GM12878 (cell line): ENCODE data around the gene C16orf90. TPM values are rescaled to one million over a fixed set of nuclear protein-coding genes. Genes with fewer than 3 reads are reported as not detected.
A peak's percentile ranks its signal among the peaks of the same experiment; 100 is the strongest.

Experiments
- ATAC-seq: fragments of 200-7000 bp; cut with Tn5 transposase; 3 replicates; pipeline ENCODE4 v1.9.1; 2020; ENCODE audit warnings: mild to moderate bottlenecking, moderate library complexity
- BruUV-seq: library from RNA; stranded (reverse); fragments of 400-500 nt; replicated peaks from 2 replicates; lab custom pipeline; 2021; lab: Mats Ljungman, UMichigan
- CTCF ChIA-PET: fragments of 300-600 bp; sonication (Branson Sonifier 250); formaldehyde crosslinking; extraction: SDS; loops from one replicate; lab custom pipeline; 2021; ENCODE audit warnings: inconsistent platforms; lab: Yijun Ruan, JAX
- POLR2A ChIA-PET: fragments of 350-600 bp; formaldehyde crosslinking; extraction: SDS; loops from one replicate; lab custom pipeline; 2021; ENCODE audit warnings: inconsistent platforms; lab: Charles Lee
- RAD21 ChIA-PET: fragments of 300-600 bp; sonication (Branson Sonifier 250); formaldehyde crosslinking; loops from one replicate; lab custom pipeline; 2023; ENCODE audit warnings: antibody characterized with exemption; ENCODE audit not compliant: unreplicated experiment; lab: Charles Lee
- SMC1A ChIA-PET: fragments of 300-600 bp; sonication (Branson Sonifier 250); formaldehyde crosslinking; loops from one replicate; lab custom pipeline; 2023; ENCODE audit not compliant: unreplicated experiment, uncharacterized antibody; lab: Charles Lee
- DNase-seq: peaks from one replicate; pipeline ENCODE4 v3.0.0-alpha.2; 2011; ENCODE audit warnings: low read depth, low spot score
- FAIRE-seq: peaks from 3 replicates; lab custom pipeline; 2011; peaks lifted over from hg19 to GRCh38; lab: Jason Lieb, UNC
- H2AFZ ChIP-seq: 2 replicates; pipeline ENCODE4 v1.6.0; 2011; ENCODE audit warnings: low read depth, low read length, control low read depth; ENCODE audit not compliant: control insufficient read depth
- H3K27ac ChIP-seq: 2 replicates; pipeline ENCODE4 v1.5.1; 2011; ENCODE audit warnings: control low read depth; ENCODE audit not compliant: control insufficient read depth, insufficient read depth
- H3K27me3 ChIP-seq, 2 experiments: replicated peaks in 1 of 2; 2 replicates each; pipeline versions ENCODE4 v1.6.0 to v1.6.1; 2011; ENCODE audit warnings: low read length in 1 of 2; ENCODE audit not compliant: control insufficient read depth in 2 of 2, insufficient read depth in 2 of 2
- H3K36me3 ChIP-seq, 2 experiments: 2 replicates each; pipeline ENCODE4 v1.5.1; 2011; ENCODE audit warnings: low read length in 1 of 2; ENCODE audit not compliant: control insufficient read depth in 2 of 2, insufficient read depth in 2 of 2
- H3K4me1 ChIP-seq: 2 replicates; pipeline ENCODE4 v1.6.1; 2011; ENCODE audit warnings: mild to moderate bottlenecking, low read length, moderate library complexity, mixed read lengths; ENCODE audit not compliant: control insufficient read depth, insufficient read depth
- H3K4me2 ChIP-seq: 2 replicates; pipeline ENCODE4 v1.6.0; 2011; ENCODE audit warnings: control low read depth; ENCODE audit not compliant: control insufficient read depth, insufficient read depth
- H3K4me3 ChIP-seq: fragments of 200-600 bp; sonication (generic); 2 replicates; pipeline ENCODE4 v1.5.1; 2016
- H3K79me2 ChIP-seq: 2 replicates; pipeline ENCODE4 v1.6.0; 2011; ENCODE audit warnings: low read length; ENCODE audit not compliant: control insufficient read depth, insufficient read depth
- H3K9ac ChIP-seq: 2 replicates; pipeline ENCODE4 v1.8.0; 2011; ENCODE audit warnings: low read length, control low read depth, mixed read lengths; ENCODE audit not compliant: control insufficient read depth, insufficient read depth
- H3K9me3 ChIP-seq: replicated peaks from 3 replicates; pipeline ENCODE4 v1.5.1; 2011; ENCODE audit warnings: mild to moderate bottlenecking, low read length; ENCODE audit not compliant: control insufficient read depth, insufficient read depth
- H4K20me1 ChIP-seq: 2 replicates; pipeline ENCODE4 v1.6.0; 2011; ENCODE audit not compliant: control insufficient read depth, insufficient read depth
- CTCF ChIP-seq, 3 experiments: IDR thresholded peaks in 2 of 3; conservative IDR thresholded peaks in 1 of 3; 2 replicates each; pipeline ENCODE4 v1.5.1; 2011; ENCODE audit warnings: low read depth in 3 of 3, low read length in 3 of 3, mild to moderate bottlenecking in 3 of 3, control low read depth in 2 of 3, moderate library complexity in 2 of 3, inconsistent platforms in 1 of 3, mixed read lengths in 1 of 3; ENCODE audit not compliant: control insufficient read depth in 2 of 3, insufficient read depth in 1 of 3; ENCODE audit errors: extremely low read depth in 1 of 3
- RAD21 ChIP-seq: IDR thresholded peaks from 2 replicates; pipeline ENCODE4 v1.6.1; 2011; ENCODE audit warnings: mild to moderate bottlenecking, low read depth, low read length, moderate library complexity; ENCODE audit not compliant: insufficient read depth
- SMC3 ChIP-seq: IDR thresholded peaks from 2 replicates; pipeline ENCODE4 v1.6.1; 2011; ENCODE audit warnings: low read length, improper control_type of control experiment, borderline replicate concordance
- TCF12 ChIP-seq: IDR thresholded peaks from 2 replicates; pipeline ENCODE4 v1.6.1; 2011; ENCODE audit warnings: low read depth, mild to moderate bottlenecking, low read length
- ZNF274 ChIP-seq: IDR thresholded peaks from one replicate; pipeline ENCODE4 v1.8.0; 2011; ENCODE audit not compliant: insufficient read length, insufficient read depth
- WGBS: methylation state at CpG from one replicate; pipeline ENCODE4 v1.1.6; 2016; ENCODE audit warnings: low lambda C conversion rate; ENCODE audit not compliant: insufficient replicate concordance, insufficient coverage; ENCODE audit errors: missing lambda C conversion rate; 5-methylcytosine and 5-hydroxymethylcytosine counted together
- in situ Hi-C: fragments of 300-500 bp; cut with MboI; formaldehyde crosslinking; loops from 9 replicates; pipeline ENCODE4 v1.14.3; 2018; ENCODE audit warnings: mixed read lengths
- intact Hi-C: fragments of 100-400 bp; cut with micrococcal nuclease; formaldehyde crosslinking; loops from one replicate; pipeline ENCODE4 v1.14.2; 2022; ENCODE audit not compliant: unreplicated experiment
- polyA plus RNA-seq, 11 experiments: library from polyadenylated mRNA; depleted of rRNA in 4 of 11; unstranded in 6 of 11; stranded (reverse) in 5 of 11; fragments of >200 nt; fragmentation: Nextera tagmentation in 4 of 11; fragmentation: Illumina TruSeq in 1 of 11; extraction: Ambion mirVana in 4 of 11; extraction: Trizol in 1 of 11; gene quantifications; 1 replicate in 1 of 11; 2 replicates in 10 of 11; pipeline versions ENCODE4 v1.2.1 to v1.2.3, GENCODE V29; 2011 to 2016; ENCODE audit warnings: inconsistent platforms in 2 of 11, missing spikeins in 2 of 11, low read depth in 1 of 11
- total RNA-seq, 4 experiments: library from RNA; depleted of rRNA in 3 of 4; stranded (reverse); fragments of >200 nt in 3 of 4; fragmentation: Illumina TruSeq in 1 of 4; extraction: Trizol in 1 of 4; gene quantifications; 2 replicates each; pipeline versions ENCODE4 v1.2.1 to v1.2.3, GENCODE V29; 2013 to 2021

The C16orf90 gene
- total and polyA plus RNA-seq, 10 of the 15 experiments (the other 5 are each of a cell fraction or from before 2014, with no cell fraction given): not detected

GRCh38 chr16:3490911-3491629 is 4.2 kb downstream of the C16orf90 start:
- no peaks in the 10 kb centered on the region for H3K9me3 ChIP-seq
- SMC1A ChIA-PET: interaction anchor here (0.8 kb wide), 1 partner anchor 224 kb away, joined by 3 read pairs; no protein-coding TSS in a partner anchor
- in situ Hi-C loops (no loop called here), intact Hi-C loops (no loop called here)
- RAD21 ChIA-PET: interaction anchor here (1.2 kb wide), 1 partner anchor 224 kb away, joined by 4 read pairs; no protein-coding TSS in a partner anchor
- no peaks in the 10 kb centered on the region for H3K4me1 ChIP-seq
- CTCF ChIA-PET: interaction anchor here (0.6 kb wide), 1 partner anchor 224 kb away, joined by 3 read pairs; no protein-coding TSS in a partner anchor
- no peak overlapping the region for H2AFZ ChIP-seq
- no peak overlapping the region for H3K4me2 ChIP-seq
- ATAC-seq (peak; percentile 52), DNase-seq (no peak), FAIRE-seq (no peak)
- H3K36me3 ChIP-seq: peaks cover 0 to 3% of the 10 kb centered on the region in 2 experiments; a peak in 2 of 4 replicates
- POLR2A ChIA-PET: no interaction called here
- H4K20me1 ChIP-seq: no peaks in the 10 kb centered on the region
- BruUV-seq: no TSS peak
- H3K27ac ChIP-seq: no peak overlapping the region
- WGBS: 59% methylated on average over 17 of the region's 17 CpGs
- H3K9ac ChIP-seq: no peak overlapping the region
- TF ChIP-seq TCF12 (peak; percentile 82; the same call in 1 of the 2 replicates), CTCF (IDR thresholded peaks at IDR 0.05 in 2 of 3, conservative IDR thresholded peaks at IDR 0.05 in 1 of 3; ENCODE audit: control insufficient read depth in 2 of 3, extremely low read depth in 1 of 3, insufficient read depth in 1 of 3, low read depth in 3 of 3, low read length in 3 of 3) (peak in 1 of 3 experiments; percentile 35; a peak in 2 of 6 replicates), RAD21 (peak; percentile 42), SMC3 (peak; percentile 14; the same call in 1 of the 2 replicates), ZNF274 (no peak)
- no peaks in the 10 kb centered on the region for H3K27me3 ChIP-seq
- H3K4me3 ChIP-seq: no peak overlapping the region
- no peaks in the 10 kb centered on the region for H3K79me2 ChIP-seq
